Heart right ventricle (tissue), 16 donors: ENCODE measurements around the gene LIF. TPM values are rescaled to one million over a fixed set of nuclear protein-coding genes. Genes with fewer than 3 reads are reported as not detected.

Experiments
- ATAC-seq, 8 donors: fragments of 200-7000 bp; cut with Tn5 transposase; one replicate each; pipeline ENCODE4 v1.9.1; 2020; ENCODE audit warnings: mild to moderate bottlenecking in 8 of 8, moderate library complexity in 8 of 8, moderate number of reproducible peaks in 1 of 8
- DNase-seq, 2 donors: peaks; one replicate each; pipeline ENCODE4 v3.0.0-alpha.2; 2020
- H3K27ac ChIP-seq, 10 donors: fragments of 200-600 bp; sonication (generic) in 2 of 10; one replicate each; pipeline versions ENCODE4 v1.5.0 to v1.8.0; 2020 to 2022; ENCODE audit warnings: mild to moderate bottlenecking in 3 of 10
- H3K27me3 ChIP-seq, 7 donors: fragments of 200-600 bp; one replicate each; pipeline ENCODE4 v1.8.0; 2021 to 2022; ENCODE audit warnings: mild to moderate bottlenecking in 2 of 7
- H3K36me3 ChIP-seq, 9 donors: fragments of 200-600 bp; sonication (generic) in 1 of 9; one replicate each; pipeline versions ENCODE4 v1.5.0 to v1.8.0; 2020 to 2022; ENCODE audit warnings: mild to moderate bottlenecking in 2 of 9
- H3K4me1 ChIP-seq, 9 donors: fragments of 200-600 bp; sonication (generic) in 1 of 9; one replicate each; pipeline versions ENCODE4 v1.5.0 to v1.8.0; 2020 to 2022; ENCODE audit warnings: mild to moderate bottlenecking in 4 of 9
- H3K4me3 ChIP-seq, 10 donors: fragments of 200-600 bp; sonication (generic) in 2 of 10; one replicate each; pipeline versions ENCODE4 v1.5.0 to v1.8.0; 2020 to 2022; ENCODE audit warnings: mild to moderate bottlenecking in 7 of 10, moderate library complexity in 2 of 10
- H3K9me3 ChIP-seq, 11 donors: fragments of 200-600 bp in 10 of 11; sonication (generic) in 2 of 11; one replicate each; pipeline versions ENCODE4 v1.5.0 to v1.8.0; 2013 to 2022; ENCODE audit warnings: mild to moderate bottlenecking in 2 of 11, control low read depth in 1 of 11, moderate library complexity in 1 of 11
- WGBS, 2 donors: extraction: QIAGEN DNeasy Blood & Tissue Kit; methylation state at CpG; one replicate each; pipeline ENCODE4 v1.1.7; 2013; ENCODE audit warnings: inconsistent platforms in 1 of 2; 5-methylcytosine and 5-hydroxymethylcytosine counted together
- intact Hi-C, 10 donors: fragments of 100-400 bp; cut with DNase I; formaldehyde crosslinking; loops; one replicate each; pipeline versions ENCODE4 v1.11.1 to v1.14.2; 2022
- polyA plus RNA-seq, 2 donors: library from polyadenylated mRNA; stranded (reverse); fragments of 200-250 nt; gene quantifications; one replicate each; pipeline ENCODE4 v1.2.3, GENCODE V29; 2013
- total RNA-seq, 10 donors: library from RNA; stranded (reverse); fragmentation: NEBNext Ultra II Directional in 3 of 10; extraction: Animal tissue kit (Norgen Biotek cat#: 25700) in 3 of 10; gene quantifications; one replicate each; pipeline versions ENCODE4 v1.2.1 to v1.2.4, GENCODE V29; 2021 to 2023
- TF ChIP-seq, protein P1 (sequence below), 9 donors: fragments of 200-600 bp; sonication (generic) in 2 of 9; IDR thresholded peaks; one replicate each; pipeline versions ENCODE4 v1.5.0 to v1.8.0; 2021 to 2022; ENCODE audit warnings: antibody characterized with exemption in 9 of 9, mild to moderate bottlenecking in 5 of 9, moderate library complexity in 1 of 9
- donor health status: Arrhythmogenic right ventricular cardiomyopathy.
- donor health status: ischemic (EF 13 %, LVEDD 7.1; RV severe dilation, severe dysfunction).
- donor health status: healthy with polysubstance abuse.
- donor health status: DM: no; HTN: yes; CAD: no.
- donor health status: DM: no; HTN: no; CAD: no.
- donor health status: ischemic (EF 25% LVEDD 6.9; RV normal size, moderate dysfunction).
- donor health status: ischemic (EF 25% LVEDD 5.7; RV mildly dilated, moderate dysfunction).
- donor health status: healthy.
- donor health status: DM: yes; HTN: yes; CAD: no.
- donor health status: Ischemic cardiomyopathy.
- donor health status: ischemic (EF 35%, LVEDD 5.7; RV mildly dilated, moderate dysfunction).
- donor health status: nonischemic (EF 11% LVEDD 7.7; RV severe dilation, severe dysfunction).
- donor health status: DM: yes; HTN: yes; CAD: no.
- donor health status: PGD.
- donor health status: ischemic (EF 29% LVEDD 5.4; RV normal size, mild dysfunction).
- donor health status: nonischemic (EF 23%, LVEDD 6.1; RV moderate dilation, normal function).

LIF gene
- total and polyA plus RNA-seq, 12 donors, result 0.17 to 8.8 (median 0.53) TPM

DNA sequence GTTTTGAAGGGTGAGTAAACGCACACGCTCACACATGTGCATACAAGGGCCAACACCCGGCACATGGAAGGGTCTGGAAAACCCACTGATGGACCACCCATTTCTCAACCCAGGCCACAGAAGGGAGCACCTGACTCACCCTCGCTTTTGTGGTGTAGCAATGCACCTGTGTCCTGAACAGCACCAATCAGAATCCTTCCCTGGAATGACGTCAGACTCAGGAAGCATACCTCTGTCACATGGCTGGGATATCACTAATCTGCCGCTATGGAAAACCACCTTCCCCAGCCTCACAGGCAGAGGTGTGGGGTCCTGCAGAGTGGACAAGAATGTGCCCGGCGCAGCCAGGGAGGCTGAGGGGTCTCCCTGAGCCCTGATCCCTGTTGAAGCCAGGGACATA lies 29.1 kb upstream of the LIF start:
- H3K27ac ChIP-seq, result peak overlapping the region in 1 of 10 donors; percentile 55
- peaks cover 0 to 98% (median 12%) of the 10 kb centered on the region in 9 donors for H3K4me1 ChIP-seq
- H3K36me3 ChIP-seq, result no peaks in the 10 kb centered on the region
- DNase-seq, result no peak
- no peak overlapping the region for H3K4me3 ChIP-seq
- intact Hi-C loops, result no loop called here
- TF ChIP-seq, protein P1, sequence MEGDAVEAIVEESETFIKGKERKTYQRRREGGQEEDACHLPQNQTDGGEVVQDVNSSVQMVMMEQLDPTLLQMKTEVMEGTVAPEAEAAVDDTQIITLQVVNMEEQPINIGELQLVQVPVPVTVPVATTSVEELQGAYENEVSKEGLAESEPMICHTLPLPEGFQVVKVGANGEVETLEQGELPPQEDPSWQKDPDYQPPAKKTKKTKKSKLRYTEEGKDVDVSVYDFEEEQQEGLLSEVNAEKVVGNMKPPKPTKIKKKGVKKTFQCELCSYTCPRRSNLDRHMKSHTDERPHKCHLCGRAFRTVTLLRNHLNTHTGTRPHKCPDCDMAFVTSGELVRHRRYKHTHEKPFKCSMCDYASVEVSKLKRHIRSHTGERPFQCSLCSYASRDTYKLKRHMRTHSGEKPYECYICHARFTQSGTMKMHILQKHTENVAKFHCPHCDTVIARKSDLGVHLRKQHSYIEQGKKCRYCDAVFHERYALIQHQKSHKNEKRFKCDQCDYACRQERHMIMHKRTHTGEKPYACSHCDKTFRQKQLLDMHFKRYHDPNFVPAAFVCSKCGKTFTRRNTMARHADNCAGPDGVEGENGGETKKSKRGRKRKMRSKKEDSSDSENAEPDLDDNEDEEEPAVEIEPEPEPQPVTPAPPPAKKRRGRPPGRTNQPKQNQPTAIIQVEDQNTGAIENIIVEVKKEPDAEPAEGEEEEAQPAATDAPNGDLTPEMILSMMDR (IDR thresholded peaks at IDR 0.05), result no peak
- no peak for ATAC-seq
- no peaks in the 10 kb centered on the region for H3K27me3 ChIP-seq
- 65 to 72% methylated on average over 8 of the region's 8 CpGs for WGBS, 2 donors
- no peaks in the 10 kb centered on the region for H3K9me3 ChIP-seq

DNA sequence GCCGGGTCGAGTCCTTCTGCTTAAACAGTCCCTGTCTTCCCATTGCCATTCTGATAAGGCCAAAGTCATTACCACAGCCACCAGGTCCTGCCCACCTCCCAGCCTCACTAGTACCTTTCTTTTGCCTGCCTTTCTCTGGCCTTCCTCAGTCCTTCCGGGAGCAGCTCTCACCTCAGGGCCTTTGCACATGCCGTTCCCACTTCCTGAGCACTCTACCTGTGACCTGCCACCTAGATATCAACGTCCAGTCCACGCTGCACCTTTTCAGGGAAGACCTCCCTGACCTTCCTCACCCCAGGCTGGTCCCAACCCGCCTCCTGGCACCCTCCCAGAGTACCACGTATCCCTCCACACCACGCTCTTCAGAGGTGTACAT lies 27.9 kb upstream of the LIF start:
- peaks cover 0 to 93% (median 12%) of the 10 kb centered on the region in 9 donors for H3K4me1 ChIP-seq
- WGBS, 2 donors, result 84 to 91% methylated on average over 9 of the region's 9 CpGs

GRCh38 chr22:30273711-30274436 lies 27.3 kb upstream of the LIF start:
- intact Hi-C loops, result no loop called here
- TF ChIP-seq, protein P1 (IDR thresholded peaks at IDR 0.05), result no peak
- ATAC-seq (no peak), DNase-seq (no peak)
- Histone ChIP-seq H3K27me3 (no peaks in the 10 kb centered on the region), H3K4me3 (no peak overlapping the region), H3K36me3 (no peaks in the 10 kb centered on the region), H3K9me3 (no peaks in the 10 kb centered on the region), H3K27ac (peak overlapping the region in 1 of 10 donors; percentile 65), H3K4me1 (peaks cover 0 to 87% (median 12%) of the 10 kb centered on the region in 9 donors)
- 62 to 67% methylated on average over 10 of the region's 10 CpGs for WGBS, 2 donors

More for the DNA sequence above, 27.9 kb upstream of the LIF start:
- DNase-seq, result no peak
- H3K9me3 ChIP-seq, result no peaks in the 10 kb centered on the region
- no peak for ATAC-seq
- no peak overlapping the region for H3K4me3 ChIP-seq
- TF ChIP-seq, protein P1 (IDR thresholded peaks at IDR 0.05), result no peak
- H3K27me3 ChIP-seq, result no peaks in the 10 kb centered on the region
- intact Hi-C loops, result no loop called here
- peak overlapping the region in 1 of 10 donors; percentile 65 for H3K27ac ChIP-seq
- no peaks in the 10 kb centered on the region for H3K36me3 ChIP-seq

GRCh38 chr22:30272781-30273601 lies 26.4 kb upstream of the LIF start:
- Histone ChIP-seq H3K27ac (peak overlapping the region in 1 of 10 donors; percentile 65), H3K27me3 (no peaks in the 10 kb centered on the region), H3K4me3 (no peak overlapping the region), H3K36me3 (no peaks in the 10 kb centered on the region), H3K4me1 (peaks cover 0 to 82% (median 9%) of the 10 kb centered on the region in 9 donors), H3K9me3 (no peaks in the 10 kb centered on the region)
- DNase-seq, result no peak
- TF ChIP-seq, protein P1 (IDR thresholded peaks at IDR 0.05), result no peak
- intact Hi-C loops, result no loop called here
- ATAC-seq, result no peak
- WGBS, 2 donors, result 82 to 85% methylated on average over 16 of the region's 16 CpGs
